Measurements from ENCODE around the gene FCSK.

FCSK gene

DNA sequence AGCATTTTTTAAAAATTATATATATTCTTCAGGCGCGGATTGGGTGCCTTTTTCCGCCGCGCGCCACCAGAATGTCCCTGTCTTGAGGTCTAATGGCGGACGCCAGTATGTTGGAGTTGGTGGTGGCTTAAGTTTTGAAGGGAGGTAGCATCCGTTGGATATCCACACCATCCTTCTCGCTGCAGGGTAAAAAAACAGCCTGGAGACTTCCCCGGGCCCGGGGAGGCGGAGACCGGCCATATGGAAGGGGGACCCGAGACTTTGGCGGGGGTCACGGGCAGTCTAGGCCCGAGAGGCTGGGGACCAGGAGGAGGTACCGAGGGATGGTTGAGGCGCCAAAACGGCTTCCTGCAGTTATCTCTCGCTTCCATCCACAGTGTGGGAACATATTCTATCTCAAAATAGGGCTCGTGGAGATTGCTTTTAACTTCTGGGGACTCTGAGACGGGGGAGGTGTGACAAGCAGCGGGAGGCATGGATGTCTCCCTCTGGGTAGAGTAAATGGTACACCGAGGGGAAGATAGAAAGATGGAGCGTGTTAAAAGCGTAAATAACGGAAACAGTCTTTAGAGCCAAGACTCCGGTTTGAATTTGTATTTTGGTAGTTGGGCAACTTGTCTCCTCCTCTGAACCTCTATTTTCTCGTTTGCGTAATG, 69.5 kb downstream of the FCSK start, which contains the start of gene SF3B3:
Gene SF3B3, plus strand, starts transcription at position 74 of the 656 bp plus-strand sequence. CDS start 2,841 bp downstream, outside the sequence.
- DNase-seq, result peak; percentile 92 to 95
- peak; percentile 86 for TF ChIP-seq POLR2A (IDR thresholded peaks at IDR 0.05; ENCODE audit: low read length)
- TF ChIP-seq GATA1 (IDR thresholded peaks at IDR 0.05; ENCODE audit: low read depth, low read length), result no peak

DNA sequence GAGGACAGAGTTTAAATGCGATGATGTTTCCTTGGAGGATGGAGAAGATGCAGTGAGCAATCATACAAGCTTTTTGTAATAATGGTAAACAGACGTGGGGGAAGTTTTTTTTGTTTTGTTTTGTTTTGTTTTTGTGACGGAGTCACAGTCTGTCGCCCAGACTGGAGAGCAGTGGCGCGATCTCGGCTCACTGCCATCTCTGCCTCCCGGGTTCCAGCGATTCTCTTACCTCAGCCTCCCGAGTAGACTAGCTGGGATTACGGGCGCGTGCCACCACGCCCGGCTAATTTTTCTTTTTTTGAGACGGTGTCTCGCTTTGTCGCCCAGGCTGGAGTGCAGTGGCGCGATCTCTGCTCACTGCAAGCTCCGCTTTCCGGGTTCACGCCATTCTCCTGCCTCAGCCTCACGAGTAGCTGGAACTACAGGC, 70.0 kb downstream of the FCSK start:
- peak; percentile 67 to 75 for DNase-seq

- no peak for DNase-seq
- TF ChIP-seq GATA1 (IDR thresholded peaks at IDR 0.05; ENCODE audit: low read depth, low read length), result no peak
- no peak for TF ChIP-seq POLR2A (IDR thresholded peaks at IDR 0.05; ENCODE audit: low read length)
These were observed 72.0 kb downstream of the FCSK start for GRCh38 chr16:70526403-70526802.

GRCh38 chr16:70527315-70527996, 73.1 kb downstream of the FCSK start:
- TF ChIP-seq POLR2A (IDR thresholded peaks at IDR 0.05; ENCODE audit: low read length), result no peak
- peak in 1 of 2 experiments; percentile 17 for DNase-seq

GRCh38 chr16:70529051-70529777, 74.8 kb downstream of the FCSK start:
- peak; percentile 55 to 75 for DNase-seq
- TF ChIP-seq GATA1 (IDR thresholded peaks at IDR 0.05; ENCODE audit: low read depth, low read length) (no peak), POLR2A (IDR thresholded peaks at IDR 0.05; ENCODE audit: low read length) (no peak)
